GM12873 (cell line): ENCODE results near the gene CAD.

Experiments
- CTCF ChIP-seq: IDR thresholded peaks from 2 replicates; pipeline ENCODE4 v1.5.1; 2012; ENCODE audit warnings: low read depth, mild to moderate bottlenecking, moderate library complexity, low read length, control low read depth; ENCODE audit not compliant: insufficient read depth; ENCODE audit errors: missing control alignments

Gene CAD

GRCh38 chr2:27191070-27191829 lies 25.9 kb upstream of the CAD start:
- TF ChIP-seq CTCF = peak; percentile 78

- TF ChIP-seq CTCF = no peak
These were observed 22.4 kb upstream of the CAD start for GRCh38 chr2:27194538-27195354.

- no peak for TF ChIP-seq CTCF
These were observed 18.5 kb upstream of the CAD start for GRCh38 chr2:27198627-27199026.

GRCh38 chr2:27199241-27199640 lies 17.9 kb upstream of the CAD start:
- TF ChIP-seq CTCF = no peak

GRCh38 chr2:27201675-27202074 lies 15.5 kb upstream of the CAD start:
- no peak for TF ChIP-seq CTCF

- TF ChIP-seq CTCF = no peak
These were observed 14.3 kb upstream of the CAD start for GRCh38 chr2:27202854-27203253.

- no peak for TF ChIP-seq CTCF
These were observed 13.4 kb upstream of the CAD start for GRCh38 chr2:27203741-27204140.
